ENCODE data around the gene IL3. TPM values are rescaled to one million over a fixed set of nuclear protein-coding genes. Genes with fewer than 3 reads are reported as not detected.

The IL3 gene
- total and polyA plus RNA-seq, 2 experiments from 2014 or later: not detected

DNA sequence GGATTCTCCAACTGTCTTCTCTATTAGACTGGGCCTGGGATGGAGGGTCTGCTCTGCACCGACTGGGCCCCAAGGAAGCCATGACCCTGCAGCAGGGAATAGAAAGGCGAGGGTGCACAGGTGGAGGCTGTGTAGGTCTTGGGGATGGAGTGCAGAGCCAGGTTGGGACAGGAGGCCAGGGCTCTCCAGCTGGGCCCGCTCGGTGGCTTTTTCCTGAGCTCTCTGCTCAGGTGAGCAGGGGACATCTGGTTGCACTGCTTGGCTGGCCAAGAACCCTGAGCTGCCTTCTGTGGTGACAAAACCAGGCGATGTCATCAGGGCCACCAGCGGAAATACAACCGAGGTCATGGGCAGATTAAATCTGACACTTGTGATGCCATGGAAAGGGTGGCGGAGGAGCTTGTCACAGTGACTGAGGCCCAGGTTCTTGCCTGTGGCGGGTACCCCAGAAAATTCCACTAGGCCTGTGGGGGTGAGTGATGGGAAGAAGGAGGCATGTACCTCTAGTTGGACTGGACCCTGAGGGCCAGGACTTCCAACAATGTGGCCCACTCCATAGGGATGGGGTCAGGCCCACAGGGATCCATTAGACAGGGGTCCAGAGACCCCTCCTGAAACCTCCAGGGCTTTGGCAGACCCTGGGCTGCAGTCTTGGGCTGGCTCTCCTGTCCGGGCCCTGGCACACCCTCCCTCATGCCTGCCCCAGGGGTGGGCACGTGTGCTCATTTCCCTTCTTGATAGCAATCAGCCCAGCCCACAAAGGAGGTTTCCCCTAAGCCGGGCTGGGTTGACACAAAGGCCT, 4.4 kb upstream of the IL3 start:
- H4K20me1 ChIP-seq (ENCODE audit: insufficient read depth): no peaks in the 10 kb centered on the region
- H3K9me3 ChIP-seq (ENCODE audit: low read depth): no peaks in the 10 kb centered on the region
- no peak for DNase-seq
- H3K79me2 ChIP-seq (ENCODE audit: insufficient read depth): no peaks in the 10 kb centered on the region
- 59 to 60% methylated on average over 12 of the region's 12 CpGs for WGBS, 2 experiments (ENCODE audit: low coverage in 1 of 2, low lambda C conversion rate in 2 of 2, missing lambda C conversion rate in 2 of 2)
- H3K9ac ChIP-seq: no peak overlapping the region
- H3F3A ChIP-seq (ENCODE audit: insufficient read depth): no peaks in the 10 kb centered on the region
- H3K4me1 ChIP-seq (ENCODE audit: insufficient read depth): no peaks in the 10 kb centered on the region
- H3K36me3 ChIP-seq (ENCODE audit: low read depth): no peaks in the 10 kb centered on the region
- no peak overlapping the region for H3K27ac ChIP-seq
- no peak overlapping the region for H3K4me2 ChIP-seq (ENCODE audit: unreplicated experiment)
- in situ Hi-C loops (cut with MboI): no loop called here
- no peak overlapping the region for H2AFZ ChIP-seq
- no peak overlapping the region for H3K4me3 ChIP-seq
- H3K27me3 ChIP-seq (replicated peaks; ENCODE audit: insufficient read depth): no peaks in the 10 kb centered on the region
- TF ChIP-seq EZH2 (IDR thresholded peaks at IDR 0.05; ENCODE audit: insufficient read depth, poor library complexity, severe bottlenecking) (no peak), EZH2phosphoT487 (IDR thresholded peaks at IDR 0.05; ENCODE audit: insufficient read depth, low read depth) (no peak)
- H3K9me2 ChIP-seq (ENCODE audit: insufficient read depth): no peaks in the 10 kb centered on the region

- no peak for DNase-seq
- Histone ChIP-seq H3K9me2 (ENCODE audit: insufficient read depth) (no peaks in the 10 kb centered on the region), H3K79me2 (ENCODE audit: insufficient read depth) (no peaks in the 10 kb centered on the region), H4K20me1 (ENCODE audit: insufficient read depth) (no peaks in the 10 kb centered on the region), H3K4me1 (ENCODE audit: insufficient read depth) (no peaks in the 10 kb centered on the region), H3K36me3 (ENCODE audit: low read depth) (no peaks in the 10 kb centered on the region), H3K9me3 (ENCODE audit: low read depth) (no peaks in the 10 kb centered on the region), H3K27me3 (replicated peaks; ENCODE audit: insufficient read depth) (no peaks in the 10 kb centered on the region), H3F3A (ENCODE audit: insufficient read depth) (no peaks in the 10 kb centered on the region), H3K4me3 (no peak overlapping the region), H3K9ac (no peak overlapping the region), H2AFZ (no peak overlapping the region), H3K4me2 (ENCODE audit: unreplicated experiment) (no peak overlapping the region), H3K27ac (no peak overlapping the region)
- in situ Hi-C loops (cut with MboI): no loop called here
- TF ChIP-seq EZH2 (IDR thresholded peaks at IDR 0.05; ENCODE audit: insufficient read depth, poor library complexity, severe bottlenecking): no peak
- TF ChIP-seq EZH2phosphoT487 (IDR thresholded peaks at IDR 0.05; ENCODE audit: insufficient read depth, low read depth): no peak
- WGBS, 2 experiments (ENCODE audit: low coverage in 1 of 2, low lambda C conversion rate in 2 of 2, missing lambda C conversion rate in 2 of 2): 70 to 73% methylated on average over 13 to 14 of the region's 14 CpGs
These were observed 3.6 kb upstream of the IL3 start for GRCh38 chr5:132056610-132057497.

DNA sequence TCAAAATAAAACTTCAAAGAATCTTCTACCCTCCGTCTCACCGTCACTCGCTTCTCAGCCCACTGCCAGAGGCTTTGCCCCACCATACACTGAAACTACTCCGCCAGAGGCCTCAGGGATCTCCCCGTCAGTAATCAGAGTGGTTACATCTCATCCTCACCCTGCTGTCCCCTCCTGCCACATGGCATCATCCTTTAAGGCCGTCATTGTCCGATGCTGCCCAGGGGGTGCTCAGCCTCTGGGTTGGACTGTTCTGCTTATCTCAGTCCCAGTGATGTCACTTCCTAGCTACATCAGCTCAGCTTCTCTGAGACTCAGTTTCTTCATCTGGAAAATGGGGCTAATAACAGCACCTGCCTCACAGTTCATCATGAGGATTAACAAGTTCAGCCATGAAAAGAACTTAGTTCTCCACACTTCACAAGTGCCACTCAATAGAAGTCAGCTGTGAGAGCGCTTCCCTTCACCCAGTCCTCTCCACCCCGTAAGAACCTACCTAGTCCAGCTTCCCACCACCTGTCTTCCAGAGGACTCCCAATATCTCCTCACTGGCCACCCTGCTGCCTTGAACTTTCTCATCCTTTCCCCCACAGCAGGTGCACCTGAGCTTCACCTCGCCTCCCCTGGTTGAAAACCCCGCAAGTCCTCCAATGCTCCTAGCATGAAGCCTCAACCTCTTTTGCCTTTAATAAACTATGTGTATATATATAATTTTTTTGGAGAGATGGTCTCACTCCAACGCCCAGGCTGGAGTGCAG, 2.8 kb upstream of the IL3 start:
- DNase-seq: no peak
- H3K27ac ChIP-seq: no peak overlapping the region
- H3K36me3 ChIP-seq (ENCODE audit: low read depth): no peaks in the 10 kb centered on the region
- H2AFZ ChIP-seq: no peak overlapping the region
- TF ChIP-seq EZH2 (IDR thresholded peaks at IDR 0.05; ENCODE audit: insufficient read depth, poor library complexity, severe bottlenecking) (no peak), EZH2phosphoT487 (IDR thresholded peaks at IDR 0.05; ENCODE audit: insufficient read depth, low read depth) (no peak)
- in situ Hi-C loops (cut with MboI): no loop called here
- H3K4me2 ChIP-seq (ENCODE audit: unreplicated experiment): no peak overlapping the region
- no peaks in the 10 kb centered on the region for H3K9me2 ChIP-seq (ENCODE audit: insufficient read depth)
- 74 to 79% methylated on average over 12 of the region's 12 CpGs for WGBS, 2 experiments (ENCODE audit: low coverage in 1 of 2, low lambda C conversion rate in 2 of 2, missing lambda C conversion rate in 2 of 2)
- no peaks in the 10 kb centered on the region for H3K9me3 ChIP-seq (ENCODE audit: low read depth)
- H4K20me1 ChIP-seq (ENCODE audit: insufficient read depth): no peaks in the 10 kb centered on the region
- no peak overlapping the region for H3K9ac ChIP-seq
- no peaks in the 10 kb centered on the region for H3K79me2 ChIP-seq (ENCODE audit: insufficient read depth)
- no peaks in the 10 kb centered on the region for H3K4me1 ChIP-seq (ENCODE audit: insufficient read depth)
- no peaks in the 10 kb centered on the region for H3K27me3 ChIP-seq (replicated peaks; ENCODE audit: insufficient read depth)
- no peaks in the 10 kb centered on the region for H3F3A ChIP-seq (ENCODE audit: insufficient read depth)
- no peak overlapping the region for H3K4me3 ChIP-seq

DNA sequence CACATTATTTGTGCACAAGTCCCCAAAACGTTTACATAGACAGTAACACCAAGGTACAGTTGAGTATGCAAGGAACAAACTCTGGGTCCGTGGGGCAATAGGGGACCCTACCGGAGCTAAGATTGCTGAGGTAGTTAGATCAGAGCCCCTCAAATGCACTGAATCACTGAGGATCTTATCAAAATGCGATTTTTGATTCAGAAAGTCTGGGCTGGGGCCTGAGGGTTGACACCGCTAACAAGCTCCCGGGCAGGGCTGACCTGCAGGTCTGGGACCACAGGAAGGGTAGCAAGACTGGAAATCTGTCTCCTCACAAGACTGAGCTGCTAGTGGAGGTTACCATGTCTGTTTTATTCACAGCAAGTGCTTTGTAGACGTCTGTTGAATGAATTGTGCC, 1.8 kb upstream of the IL3 start:
- TF ChIP-seq EZH2phosphoT487 (IDR thresholded peaks at IDR 0.05; ENCODE audit: insufficient read depth, low read depth): no peak
- no peak for TF ChIP-seq EZH2 (IDR thresholded peaks at IDR 0.05; ENCODE audit: insufficient read depth, poor library complexity, severe bottlenecking)
- Histone ChIP-seq H3K27me3 (replicated peaks; ENCODE audit: insufficient read depth) (no peaks in the 10 kb centered on the region), H3K27ac (no peak overlapping the region), H2AFZ (no peak overlapping the region), H3K4me2 (ENCODE audit: unreplicated experiment) (no peak overlapping the region), H3K4me3 (no peak overlapping the region), H3K4me1 (ENCODE audit: insufficient read depth) (no peaks in the 10 kb centered on the region), H3K9me3 (ENCODE audit: low read depth) (no peaks in the 10 kb centered on the region), H3K9ac (no peak overlapping the region), H3K36me3 (ENCODE audit: low read depth) (no peaks in the 10 kb centered on the region), H3F3A (ENCODE audit: insufficient read depth) (no peaks in the 10 kb centered on the region), H4K20me1 (ENCODE audit: insufficient read depth) (no peaks in the 10 kb centered on the region), H3K9me2 (ENCODE audit: insufficient read depth) (no peaks in the 10 kb centered on the region), H3K79me2 (ENCODE audit: insufficient read depth) (no peaks in the 10 kb centered on the region)
- 59 to 66% methylated on average over 7 of the region's 7 CpGs for WGBS, 2 experiments (ENCODE audit: low coverage in 1 of 2, low lambda C conversion rate in 2 of 2, missing lambda C conversion rate in 2 of 2)
- in situ Hi-C loops (cut with MboI): no loop called here
- no peak for DNase-seq
